Uterus (tissue), 2 donors: ENCODE data around the gene WWOX.
"Not testable (repeated sequence)": the region's sequence is repeated elsewhere in the genome, so short reads cannot be mapped to it uniquely, and the experiment has no call there.

Experiments
- CTCF ChIP-seq, 4 experiments: fragments of 200-600 bp in 2 of 4; fragments of 450-650 bp in 2 of 4; sonication (generic) in 2 of 4; IDR thresholded peaks; one replicate each; pipeline ENCODE4 v1.5.1; 2016 to 2019; ENCODE audit warnings: antibody characterized with exemption in 4 of 4, mild to moderate bottlenecking in 2 of 4, moderate library complexity in 1 of 4
- POLR2A ChIP-seq, 2 donors: fragments of 450-650 bp; IDR thresholded peaks; one replicate each; pipeline ENCODE4 v1.6.1; 2016; ENCODE audit warnings: antibody characterized with exemption in 2 of 2, mild to moderate bottlenecking in 1 of 2, moderate library complexity in 1 of 2

DNA sequence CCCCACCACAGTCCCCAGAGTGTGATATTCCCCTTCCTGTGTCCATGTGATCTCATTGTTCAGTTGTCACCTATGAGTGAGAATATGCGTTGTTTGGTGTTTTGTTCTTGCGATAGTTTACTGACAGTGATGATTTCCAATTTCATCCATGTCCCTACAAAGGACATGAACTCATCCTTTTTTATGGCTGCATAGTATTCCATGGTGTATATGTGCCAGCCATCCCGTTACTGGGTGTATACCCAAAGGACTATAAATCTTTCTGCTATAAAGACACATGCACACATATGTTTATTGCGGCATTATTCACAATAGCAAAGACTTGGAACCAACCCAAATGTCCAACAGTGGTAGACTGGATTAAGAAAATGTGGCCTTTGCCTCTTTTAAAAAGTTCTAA is 952.7 kb downstream of the WWOX start:
- not testable (repeated sequence) for TF ChIP-seq CTCF, POLR2A (IDR thresholded peaks at IDR 0.05)
